ENCODE measurements around the gene MOSMO.

DNA sequence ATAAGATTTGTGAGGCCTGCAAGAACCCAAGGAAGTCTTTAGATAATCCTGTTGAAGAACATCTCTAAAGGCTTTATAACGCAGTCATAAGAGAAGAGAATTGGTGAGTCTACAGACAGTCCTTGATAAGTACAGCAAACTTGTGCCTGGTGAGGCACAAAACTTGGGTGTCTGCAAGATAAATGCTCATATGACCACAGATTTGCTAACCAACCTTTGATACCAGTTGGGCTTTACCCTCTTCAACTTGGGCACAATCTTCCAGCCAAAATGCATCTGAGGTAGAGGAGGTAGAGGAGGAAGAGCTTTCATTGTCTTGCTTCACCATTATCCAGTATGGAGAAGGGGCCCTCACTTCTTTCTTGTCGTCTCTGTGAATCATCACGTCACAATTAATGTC is 23.8 kb upstream of the MOSMO start:
- TF ChIP-seq TAF1 (conservative IDR thresholded peaks at IDR 0.05) = no peak
- TF ChIP-seq CTCF (IDR thresholded peaks at IDR 0.05; ENCODE audit: low read depth, low read length, missing input control) = no peak
- no peak for TF ChIP-seq RAD21 (IDR thresholded peaks at IDR 0.05)
- TF ChIP-seq YY1 (IDR thresholded peaks at IDR 0.05) = no peak
- no peak for TF ChIP-seq JUND (IDR thresholded peaks at IDR 0.05)
- TF ChIP-seq REST (IDR thresholded peaks at IDR 0.05) = no peak
- no peak for TF ChIP-seq SP1 (IDR thresholded peaks at IDR 0.05)
- TF ChIP-seq MAX (IDR thresholded peaks at IDR 0.05) = no peak
- TF ChIP-seq ZBTB33 (IDR thresholded peaks at IDR 0.05) = no peak
- no peak for TF ChIP-seq HNF4A (conservative IDR thresholded peaks at IDR 0.05)
- TF ChIP-seq, protein P1, sequence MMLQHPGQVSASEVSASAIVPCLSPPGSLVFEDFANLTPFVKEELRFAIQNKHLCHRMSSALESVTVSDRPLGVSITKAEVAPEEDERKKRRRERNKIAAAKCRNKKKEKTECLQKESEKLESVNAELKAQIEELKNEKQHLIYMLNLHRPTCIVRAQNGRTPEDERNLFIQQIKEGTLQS (IDR thresholded peaks at IDR 0.05) = no peak
- TF ChIP-seq RXRA (IDR thresholded peaks at IDR 0.05) = no peak

Measured in liver (tissue), 3 donors.